HEK293 (cell line): Measurements from ENCODE around the gene RASGEF1B.
A peak's percentile ranks its signal among the peaks of the same experiment; 100 is the strongest.

Experiments used
- CTCF ChIA-PET: fragments of 350-600 bp; formaldehyde crosslinking; extraction: SDS; loops from one replicate; lab custom pipeline; 2021; ENCODE audit warnings: antibody characterized with exemption; lab: Yijun Ruan, JAX
- POLR2A ChIA-PET: fragments of 300-600 bp; formaldehyde crosslinking; extraction: SDS; loops from one replicate; lab custom pipeline; 2020; ENCODE audit warnings: antibody characterized with exemption, inconsistent platforms; lab: Yijun Ruan, JAX
- H3K27ac ChIP-seq: fragments of 200-500 bp; sonication (Bioruptor generic); 2 replicates; pipeline ENCODE4 v1.5.1; 2014; ENCODE audit warnings: low read depth, low read length, control low read depth, inconsistent platforms; ENCODE audit errors: extremely low read depth
- H3K36me3 ChIP-seq, 2 experiments: fragments of 200-500 bp in 1 of 2; sonication (Bioruptor generic) in 1 of 2; 1 replicate in 1 of 2; 2 replicates in 1 of 2; pipeline ENCODE4 v1.5.1; 2014 to 2017; ENCODE audit warnings: inconsistent platforms in 2 of 2, low read length in 2 of 2; ENCODE audit not compliant: control insufficient read depth in 2 of 2, insufficient read depth in 1 of 2
- H3K4me1 ChIP-seq: fragments of 200-500 bp; sonication (Bioruptor generic); 2 replicates; pipeline ENCODE4 v1.5.1; 2014; ENCODE audit warnings: mild to moderate bottlenecking, low read length, inconsistent platforms; ENCODE audit not compliant: control insufficient read depth, insufficient read depth
- H3K4me3 ChIP-seq: 2 replicates; pipeline ENCODE4 v1.5.1; 2011; ENCODE audit warnings: low read depth, mild to moderate bottlenecking, control low read depth, low read length, moderate library complexity
- H3K9me3 ChIP-seq: fragments of 200-500 bp; sonication (Bioruptor generic); 2 replicates; pipeline ENCODE4 v1.5.1; 2014; ENCODE audit warnings: low read depth, low read length, inconsistent platforms; ENCODE audit not compliant: control insufficient read depth, insufficient read depth
- KLF10 ChIP-seq: fragments of 450-650 bp; IDR thresholded peaks from 2 replicates; pipeline ENCODE4 v1.5.1; 2018; ENCODE audit warnings: missing biosample characterization, mild to moderate bottlenecking, missing genetic modification characterization
- OSR2 ChIP-seq: fragments of 450-650 bp; formaldehyde crosslinking; IDR thresholded peaks from 2 replicates; pipeline ENCODE4 v1.5.1; 2016; ENCODE audit warnings: missing biosample characterization, missing genetic modification characterization
- PRDM1 ChIP-seq: fragments of 450-650 bp; formaldehyde crosslinking; IDR thresholded peaks from 2 replicates; pipeline ENCODE4; 2016; ENCODE audit warnings: missing biosample characterization, missing genetic modification characterization
- SETDB1 ChIP-seq: IDR thresholded peaks from one replicate; pipeline ENCODE4 v1.6.1; 2017; ENCODE audit warnings: mild to moderate bottlenecking, low read length, moderate library complexity, mixed read lengths; ENCODE audit not compliant: insufficient read length
- YY1 ChIP-seq: fragments of 450-650 bp; formaldehyde crosslinking; IDR thresholded peaks from 2 replicates; pipeline ENCODE4 v1.5.1; 2018; ENCODE audit warnings: missing biosample characterization, missing genetic modification characterization
- ZIC2 ChIP-seq: fragments of 450-650 bp; formaldehyde crosslinking; IDR thresholded peaks from 2 replicates; pipeline ENCODE4 v1.5.1; 2016; ENCODE audit warnings: missing biosample characterization, missing genetic modification characterization
- ZNF10 ChIP-seq: fragments of 450-650 bp; formaldehyde crosslinking; IDR thresholded peaks from 2 replicates; pipeline ENCODE4 v1.5.1; 2017; ENCODE audit warnings: missing biosample characterization, missing genetic modification characterization
- ZNF214 ChIP-seq: fragments of 450-650 bp; formaldehyde crosslinking; IDR thresholded peaks from 2 replicates; pipeline ENCODE4 v1.5.1; 2017; ENCODE audit warnings: missing biosample characterization, mild to moderate bottlenecking, missing genetic modification characterization, borderline replicate concordance
- ZNF239 ChIP-seq: fragments of 450-650 bp; formaldehyde crosslinking; IDR thresholded peaks from 2 replicates; pipeline ENCODE4 v1.5.1; 2016; ENCODE audit warnings: missing biosample characterization, missing genetic modification characterization
- ZNF292 ChIP-seq: fragments of 450-650 bp; formaldehyde crosslinking; IDR thresholded peaks from 2 replicates; pipeline ENCODE4 v1.5.1; 2016; ENCODE audit warnings: low read depth, missing biosample characterization, missing genetic modification characterization, borderline replicate concordance
- ZNF433 ChIP-seq: fragments of 450-650 bp; formaldehyde crosslinking; IDR thresholded peaks from 2 replicates; pipeline ENCODE4 v1.5.1; 2016; ENCODE audit warnings: missing biosample characterization, missing genetic modification characterization, low read depth
- ZNF558 ChIP-seq: fragments of 450-650 bp; formaldehyde crosslinking; IDR thresholded peaks from 2 replicates; pipeline ENCODE4 v1.5.1; 2016; ENCODE audit warnings: missing biosample characterization, missing genetic modification characterization
- ZNF560 ChIP-seq: fragments of 450-650 bp; formaldehyde crosslinking; IDR thresholded peaks from 2 replicates; pipeline ENCODE4 v1.5.1; 2017; ENCODE audit warnings: missing biosample characterization, missing genetic modification characterization, borderline replicate concordance
- ZNF561 ChIP-seq: fragments of 450-650 bp; IDR thresholded peaks from 2 replicates; pipeline ENCODE4 v1.5.1; 2018; ENCODE audit warnings: missing biosample characterization, missing genetic modification characterization, borderline replicate concordance
- ZNF837 ChIP-seq: fragments of 450-650 bp; formaldehyde crosslinking; IDR thresholded peaks from 2 replicates; pipeline ENCODE4 v1.5.1; 2016; ENCODE audit warnings: missing biosample characterization, missing genetic modification characterization
- TF ChIP-seq, protein P1 (sequence below): fragments of 450-650 bp; formaldehyde crosslinking; IDR thresholded peaks from 2 replicates; pipeline ENCODE4 v1.5.1; 2016; ENCODE audit warnings: missing biosample characterization, missing genetic modification characterization
- TF ChIP-seq, protein P2 (sequence below): fragments of 450-650 bp; formaldehyde crosslinking; IDR thresholded peaks from 2 replicates; pipeline ENCODE4 v1.5.1; 2016; ENCODE audit warnings: missing biosample characterization, missing genetic modification characterization
- TF ChIP-seq, protein P3 (sequence below): fragments of 450-650 bp; formaldehyde crosslinking; IDR thresholded peaks from 2 replicates; pipeline ENCODE4 v1.5.1; 2016; ENCODE audit warnings: missing biosample characterization, missing genetic modification characterization

The RASGEF1B gene

DNA sequence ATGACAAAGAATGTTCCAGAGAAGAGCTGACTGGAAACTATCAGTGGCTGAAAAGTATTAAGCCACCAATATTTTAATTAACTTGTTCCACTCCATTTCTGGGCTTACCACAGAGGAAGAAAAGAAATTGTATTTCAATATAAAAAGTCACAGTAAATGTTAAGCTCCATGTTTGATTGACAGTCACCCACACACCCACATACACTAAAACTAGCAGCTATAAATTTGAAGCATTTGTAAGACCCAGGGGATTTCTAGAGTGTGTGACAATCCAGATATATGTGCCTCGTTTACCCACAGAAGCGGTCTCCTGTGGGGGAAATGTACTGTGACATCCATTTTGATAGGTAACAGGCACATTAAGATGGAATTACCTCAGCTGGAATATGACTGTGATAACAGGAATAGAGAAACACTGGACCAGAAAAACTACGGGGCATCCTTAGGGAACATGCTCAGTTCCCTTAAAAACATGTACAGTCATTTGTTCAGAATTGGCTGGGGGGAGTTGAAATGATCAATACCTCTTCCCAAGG, 39.0 kb upstream of the RASGEF1B start:
- Histone ChIP-seq H3K27ac (no peak overlapping the region), H3K36me3 (no peaks in the 10 kb centered on the region), H3K4me1 (no peaks in the 10 kb centered on the region), H3K9me3 (no peaks in the 10 kb centered on the region), H3K4me3 (no peak overlapping the region)
- POLR2A ChIA-PET = no interaction called here
- TF ChIP-seq ZIC2 (peak; percentile 45), OSR2 (tag by site-specific recombination) (peak; percentile 38; the same call in 1 of the 2 replicates), ZNF239 (tag by site-specific recombination) (no peak), ZNF10 (tag by site-specific recombination) (no peak), ZNF837 (tag by site-specific recombination) (no peak), KLF10 (tag by site-specific recombination) (0 out of 2 replicates have a peak, but pooled peaks have one; percentile 33)
- CTCF ChIA-PET = interaction anchor here (1.4 kb wide), 1 partner anchor 13 kb away, joined by 3 read pairs; no protein-coding TSS in a partner anchor

DNA sequence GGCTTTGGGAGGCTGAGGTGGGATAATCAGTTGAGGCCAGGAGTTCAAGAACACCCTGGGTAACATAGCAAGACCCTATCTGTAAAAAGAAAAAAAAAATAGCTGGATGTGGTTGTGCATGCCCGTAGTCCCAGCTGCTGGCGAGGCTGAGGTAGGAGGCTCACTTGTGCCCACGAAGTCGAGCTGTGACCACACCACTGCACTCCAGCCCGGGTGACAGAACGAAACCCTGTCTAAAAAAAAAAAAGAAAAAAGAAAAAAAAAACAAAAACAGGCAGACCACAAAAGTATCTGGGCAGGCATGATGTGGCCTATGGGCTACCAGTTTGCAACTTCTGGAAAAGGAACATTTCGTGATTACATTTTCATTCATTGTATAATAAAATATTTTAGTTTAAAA, 38.1 kb upstream of the RASGEF1B start:
- Histone ChIP-seq H3K4me3 (no peak overlapping the region), H3K27ac (no peak overlapping the region), H3K4me1 (no peaks in the 10 kb centered on the region)
- POLR2A ChIA-PET = no interaction called here
- CTCF ChIA-PET = interaction anchor here (1.4 kb wide), 1 partner anchor 13 kb away, joined by 3 read pairs; no protein-coding TSS in a partner anchor
- TF ChIP-seq, protein P1, sequence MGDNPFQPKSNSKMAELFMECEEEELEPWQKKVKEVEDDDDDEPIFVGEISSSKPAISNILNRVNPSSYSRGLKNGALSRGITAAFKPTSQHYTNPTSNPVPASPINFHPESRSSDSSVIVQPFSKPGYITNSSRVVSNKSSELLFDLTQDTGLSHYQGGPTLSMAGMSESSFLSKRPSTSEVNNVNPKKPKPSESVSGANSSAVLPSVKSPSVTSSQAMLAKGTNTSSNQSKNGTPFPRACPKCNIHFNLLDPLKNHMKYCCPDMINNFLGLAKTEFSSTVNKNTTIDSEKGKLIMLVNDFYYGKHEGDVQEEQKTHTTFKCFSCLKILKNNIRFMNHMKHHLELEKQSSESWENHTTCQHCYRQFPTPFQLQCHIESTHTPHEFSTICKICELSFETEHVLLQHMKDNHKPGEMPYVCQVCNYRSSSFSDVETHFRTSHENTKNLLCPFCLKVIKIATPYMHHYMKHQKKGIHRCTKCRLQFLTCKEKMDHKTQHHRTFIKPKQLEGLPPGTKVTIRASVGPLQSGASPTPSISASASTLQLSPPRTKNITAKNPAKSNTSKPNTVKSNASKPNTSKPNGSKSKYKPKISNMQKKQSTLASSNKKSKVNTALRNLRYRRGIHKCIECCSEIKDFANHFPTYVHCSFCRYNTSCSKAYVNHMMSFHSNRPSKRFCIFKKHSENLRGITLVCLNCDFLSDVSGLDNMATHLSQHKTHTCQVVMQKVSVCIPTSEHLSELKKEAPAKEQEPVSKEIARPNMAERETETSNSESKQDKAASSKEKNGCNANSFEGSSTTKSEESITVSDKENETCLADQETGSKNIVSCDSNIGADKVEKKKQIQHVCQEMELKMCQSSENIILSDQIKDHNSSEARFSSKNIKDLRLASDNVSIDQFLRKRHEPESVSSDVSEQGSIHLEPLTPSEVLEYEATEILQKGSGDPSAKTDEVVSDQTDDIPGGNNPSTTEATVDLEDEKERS (tag by site-specific recombination) = no peak
- no peak for TF ChIP-seq ZNF558 (tag by site-specific recombination)
- TF ChIP-seq, protein P2, sequence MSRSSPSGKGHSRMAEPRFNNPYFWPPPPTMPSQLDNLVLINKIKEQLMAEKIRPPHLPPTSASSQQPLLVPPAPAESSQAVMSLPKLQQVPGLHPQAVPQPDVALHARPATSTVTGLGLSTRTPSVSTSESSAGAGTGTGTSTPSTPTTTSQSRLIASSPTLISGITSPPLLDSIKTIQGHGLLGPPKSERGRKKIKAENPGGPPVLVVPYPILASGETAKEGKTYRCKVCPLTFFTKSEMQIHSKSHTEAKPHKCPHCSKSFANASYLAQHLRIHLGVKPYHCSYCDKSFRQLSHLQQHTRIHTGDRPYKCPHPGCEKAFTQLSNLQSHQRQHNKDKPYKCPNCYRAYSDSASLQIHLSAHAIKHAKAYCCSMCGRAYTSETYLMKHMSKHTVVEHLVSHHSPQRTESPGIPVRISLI (tag by site-specific recombination) = no peak
- TF ChIP-seq YY1 = no peak
- no peak for TF ChIP-seq SETDB1
- TF ChIP-seq ZNF433 (tag by site-specific recombination) = no peak
- TF ChIP-seq, all 188 proteins: peak for 0
- Histone ChIP-seq H3K36me3 (no peaks in the 10 kb centered on the region), H3K9me3 (no peaks in the 10 kb centered on the region)

- TF ChIP-seq ZNF561 (no peak), PRDM1 (no peak), ZNF292 (no peak), ZNF214 (tag by site-specific recombination) (no peak), ZNF560 (tag by site-specific recombination) (no peak)
- TF ChIP-seq, protein P3, sequence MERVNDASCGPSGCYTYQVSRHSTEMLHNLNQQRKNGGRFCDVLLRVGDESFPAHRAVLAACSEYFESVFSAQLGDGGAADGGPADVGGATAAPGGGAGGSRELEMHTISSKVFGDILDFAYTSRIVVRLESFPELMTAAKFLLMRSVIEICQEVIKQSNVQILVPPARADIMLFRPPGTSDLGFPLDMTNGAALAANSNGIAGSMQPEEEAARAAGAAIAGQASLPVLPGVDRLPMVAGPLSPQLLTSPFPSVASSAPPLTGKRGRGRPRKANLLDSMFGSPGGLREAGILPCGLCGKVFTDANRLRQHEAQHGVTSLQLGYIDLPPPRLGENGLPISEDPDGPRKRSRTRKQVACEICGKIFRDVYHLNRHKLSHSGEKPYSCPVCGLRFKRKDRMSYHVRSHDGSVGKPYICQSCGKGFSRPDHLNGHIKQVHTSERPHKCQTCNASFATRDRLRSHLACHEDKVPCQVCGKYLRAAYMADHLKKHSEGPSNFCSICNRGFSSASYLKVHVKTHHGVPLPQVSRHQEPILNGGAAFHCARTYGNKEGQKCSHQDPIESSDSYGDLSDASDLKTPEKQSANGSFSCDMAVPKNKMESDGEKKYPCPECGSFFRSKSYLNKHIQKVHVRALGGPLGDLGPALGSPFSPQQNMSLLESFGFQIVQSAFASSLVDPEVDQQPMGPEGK (tag by site-specific recombination) = no peak
- H3K36me3 ChIP-seq = no peaks in the 10 kb centered on the region
- ChIA-PET POLR2A (no interaction called here), CTCF (no interaction called here)
- H3K4me3 ChIP-seq = no peak overlapping the region
- H3K27ac ChIP-seq = no peak overlapping the region
- no peaks in the 10 kb centered on the region for H3K9me3 ChIP-seq
- H3K4me1 ChIP-seq = no peaks in the 10 kb centered on the region
Measured at GRCh38 chr4:81509191-81509590, 37.5 kb upstream of the RASGEF1B start.
